Measurements from ENCODE around the gene LTBP2.

DNA sequence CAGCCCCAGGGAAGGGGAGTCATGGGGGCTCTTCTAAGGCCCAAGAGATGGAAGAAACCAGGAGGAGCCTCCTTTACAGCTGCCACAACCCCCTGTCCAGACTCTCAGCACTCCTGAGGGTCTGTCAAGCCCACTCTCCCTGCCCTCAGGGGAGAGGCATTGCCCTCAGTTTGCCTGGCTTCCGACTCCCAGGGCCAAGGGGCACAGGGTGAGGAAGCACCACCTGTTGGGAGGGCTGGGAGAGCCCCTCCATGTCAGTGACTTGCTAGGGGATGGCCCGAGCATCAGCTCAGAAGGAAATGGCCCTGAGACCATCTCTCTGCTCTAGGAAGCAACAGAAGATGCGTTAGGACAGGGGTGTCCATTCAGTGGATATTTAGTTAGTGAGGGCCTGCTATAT is 36.1 kb downstream of the LTBP2 start:
- no peak for TF ChIP-seq EZH2 (IDR thresholded peaks at IDR 0.05; ENCODE audit: borderline replicate concordance, insufficient read depth, low read length, poor library complexity, severe bottlenecking)
- TF ChIP-seq, protein P1, sequence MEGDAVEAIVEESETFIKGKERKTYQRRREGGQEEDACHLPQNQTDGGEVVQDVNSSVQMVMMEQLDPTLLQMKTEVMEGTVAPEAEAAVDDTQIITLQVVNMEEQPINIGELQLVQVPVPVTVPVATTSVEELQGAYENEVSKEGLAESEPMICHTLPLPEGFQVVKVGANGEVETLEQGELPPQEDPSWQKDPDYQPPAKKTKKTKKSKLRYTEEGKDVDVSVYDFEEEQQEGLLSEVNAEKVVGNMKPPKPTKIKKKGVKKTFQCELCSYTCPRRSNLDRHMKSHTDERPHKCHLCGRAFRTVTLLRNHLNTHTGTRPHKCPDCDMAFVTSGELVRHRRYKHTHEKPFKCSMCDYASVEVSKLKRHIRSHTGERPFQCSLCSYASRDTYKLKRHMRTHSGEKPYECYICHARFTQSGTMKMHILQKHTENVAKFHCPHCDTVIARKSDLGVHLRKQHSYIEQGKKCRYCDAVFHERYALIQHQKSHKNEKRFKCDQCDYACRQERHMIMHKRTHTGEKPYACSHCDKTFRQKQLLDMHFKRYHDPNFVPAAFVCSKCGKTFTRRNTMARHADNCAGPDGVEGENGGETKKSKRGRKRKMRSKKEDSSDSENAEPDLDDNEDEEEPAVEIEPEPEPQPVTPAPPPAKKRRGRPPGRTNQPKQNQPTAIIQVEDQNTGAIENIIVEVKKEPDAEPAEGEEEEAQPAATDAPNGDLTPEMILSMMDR (IDR thresholded peaks at IDR 0.05; ENCODE audit: poor library complexity, severe bottlenecking): no peak
- TF ChIP-seq EP300 (conservative IDR thresholded peaks at IDR 0.05; ENCODE audit: poor library complexity, severe bottlenecking): no peak
- no peak for TF ChIP-seq POLR2AphosphoS5 (IDR thresholded peaks at IDR 0.05)
- no peak for TF ChIP-seq RAD21 (conservative IDR thresholded peaks at IDR 0.05)

All from neural cell (in vitro differentiated cells).